Upper lobe of left lung (tissue), 6 donors: ENCODE measurements around the gene STAT3. TPM values are rescaled to one million over a fixed set of nuclear protein-coding genes. Genes with fewer than 3 reads are reported as not detected.
A peak's percentile ranks its signal among the peaks of the same experiment; 100 is the strongest.

ENCODE experiments used
- ATAC-seq, 2 donors: fragments of 200-7000 bp; cut with Tn5 transposase; one replicate each; pipeline ENCODE4 v1.9.1; 2022; ENCODE audit warnings: mild to moderate bottlenecking in 2 of 2, moderate library complexity in 2 of 2; ENCODE audit not compliant: low FRiP score in 2 of 2
- DNase-seq, 2 donors: peaks; one replicate each; pipeline ENCODE4 v3.0.0-alpha.2; 2019 to 2020
- H3K27ac ChIP-seq, 4 donors: fragments of 200-600 bp; sonication (generic); one replicate each; pipeline ENCODE4 v1.5.1; 2016 to 2019
- H3K27me3 ChIP-seq, 4 donors: fragments of 200-600 bp; sonication (generic); one replicate each; pipeline ENCODE4 v1.5.1; 2017 to 2019
- H3K36me3 ChIP-seq, 4 donors: fragments of 200-600 bp; sonication (generic); one replicate each; pipeline ENCODE4 v1.5.1; 2016 to 2019
- H3K4me1 ChIP-seq, 4 donors: fragments of 200-600 bp; sonication (generic); one replicate each; pipeline ENCODE4 v1.5.1; 2018 to 2019
- H3K4me3 ChIP-seq, 4 donors: fragments of 200-600 bp; sonication (generic); one replicate each; pipeline ENCODE4 v1.5.1; 2017 to 2019; ENCODE audit warnings: mild to moderate bottlenecking in 2 of 4, moderate library complexity in 1 of 4
- H3K9me3 ChIP-seq, 4 donors: fragments of 200-600 bp; sonication (generic); one replicate each; pipeline ENCODE4 v1.5.1; 2018 to 2019
- EP300 ChIP-seq, 4 donors: sonication (generic); formaldehyde crosslinking; IDR thresholded peaks; one replicate each; pipeline ENCODE4 v1.5.1; 2017; ENCODE audit warnings: antibody characterized with exemption in 4 of 4, control low read depth in 2 of 4
- POLR2A ChIP-seq, 4 donors: fragments of 450-650 bp; IDR thresholded peaks; one replicate each; pipeline ENCODE4 v1.5.1; 2016 to 2017; ENCODE audit warnings: antibody characterized with exemption in 4 of 4, mild to moderate bottlenecking in 2 of 4
- POLR2AphosphoS5 ChIP-seq, 2 donors: sonication (generic); formaldehyde crosslinking; IDR thresholded peaks; one replicate each; pipeline ENCODE4 v1.5.1; 2017; ENCODE audit warnings: antibody characterized with exemption in 2 of 2
- WGBS, 2 donors: methylation state at CpG; one replicate each; pipeline ENCODE4 v1.1.5; 2017 to 2018; 5-methylcytosine and 5-hydroxymethylcytosine counted together
- total RNA-seq, 6 donors: library from RNA; depleted of rRNA in 4 of 6; stranded (reverse); fragments of >200 nt in 4 of 6; gene quantifications; one replicate each; pipeline versions ENCODE4 v1.1.0 to v1.2.1, GENCODE V29; 2016 to 2021
- TF ChIP-seq, protein P1 (sequence below), 6 experiments: fragments of 450-650 bp in 4 of 6; fragments of 200-600 bp in 2 of 6; sonication (generic) in 2 of 6; IDR thresholded peaks; one replicate each; pipeline ENCODE4 v1.5.1; 2016 to 2019; ENCODE audit warnings: antibody characterized with exemption in 6 of 6
- donor health status: DM: no; HTN: no; CAD: no; lungs with moderate emphysema.
- donor health status: DM: no; HTN: yes; CAD: no; lungs with severe emphysema.

Gene STAT3
- total RNA-seq, 6 donors from 2014 or later, result 228 to 335 (median 264) TPM

DNA sequence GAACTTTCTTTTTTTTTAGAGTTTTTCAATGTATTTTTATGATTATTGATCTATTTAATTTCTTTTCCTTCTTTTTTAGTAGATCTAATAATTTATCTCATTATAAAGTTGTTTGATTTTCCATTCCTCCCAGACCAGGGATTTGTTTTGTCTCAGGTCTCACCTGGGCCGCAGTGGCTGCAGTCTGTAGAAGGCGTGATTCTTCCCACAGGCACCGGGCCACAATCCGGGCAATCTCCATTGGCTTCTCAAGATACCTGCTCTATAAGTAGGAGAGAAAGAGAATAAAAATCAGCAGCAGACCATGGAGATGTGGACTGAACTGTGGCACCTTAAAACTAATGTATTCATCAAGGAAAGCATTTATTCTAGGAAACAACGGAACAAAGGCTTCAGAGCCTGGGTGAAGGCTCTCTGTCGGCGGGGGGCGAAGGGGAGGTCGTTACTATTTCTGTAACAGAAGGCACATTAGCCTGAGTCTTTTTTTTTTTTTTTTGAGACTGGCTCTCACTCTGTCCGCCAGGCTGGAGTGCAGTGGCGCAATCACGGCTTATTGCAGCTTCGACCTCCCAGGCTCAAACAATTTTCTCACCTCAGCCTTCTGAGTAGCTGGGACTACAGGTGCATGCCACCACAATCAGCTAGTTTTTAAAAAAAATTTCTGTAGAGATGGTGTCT is 42.7 kb downstream of the STAT3 start:
- no peak for ATAC-seq
- peaks cover 11 to 71% (median 56%) of the 10 kb centered on the region in 4 donors for H3K36me3 ChIP-seq
- H3K27ac ChIP-seq, result no peak overlapping the region

DNA sequence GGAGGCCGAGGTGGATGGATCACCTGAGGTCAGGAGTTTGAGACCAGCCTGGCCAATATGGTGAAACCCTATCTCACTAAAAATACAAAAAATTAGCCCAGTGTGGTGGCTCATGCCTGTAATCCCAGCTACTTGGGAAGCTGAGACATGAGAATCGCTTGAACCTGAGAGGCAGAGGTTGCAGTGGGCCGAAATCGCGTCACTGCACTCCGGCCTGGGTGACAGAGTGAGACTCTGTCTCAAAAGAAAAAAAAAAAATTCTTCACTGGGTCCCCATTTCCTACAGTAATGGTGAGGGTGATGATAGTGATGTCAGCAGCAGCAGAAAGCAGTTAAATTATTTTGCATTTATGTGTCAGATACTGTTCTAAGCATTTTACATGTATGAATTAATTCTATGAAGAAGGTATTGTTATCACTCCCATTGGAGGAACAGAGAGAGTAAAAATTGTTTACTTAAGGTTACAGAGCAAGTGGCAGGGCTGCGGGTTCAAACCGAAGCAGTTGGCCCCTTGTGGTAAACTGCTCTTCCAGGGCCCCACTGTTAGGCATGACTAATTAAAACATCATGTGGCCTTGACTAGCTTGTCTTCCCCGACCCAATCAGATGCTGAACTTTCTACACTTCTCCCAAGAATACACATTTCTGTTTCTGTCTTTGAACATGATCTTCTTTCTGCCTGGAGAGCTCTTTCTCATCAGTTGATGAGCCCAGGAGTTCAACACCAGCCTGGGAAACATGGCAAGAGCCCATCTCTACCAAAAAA is 45.8 kb downstream of the STAT3 start:
- TF ChIP-seq, protein P1, sequence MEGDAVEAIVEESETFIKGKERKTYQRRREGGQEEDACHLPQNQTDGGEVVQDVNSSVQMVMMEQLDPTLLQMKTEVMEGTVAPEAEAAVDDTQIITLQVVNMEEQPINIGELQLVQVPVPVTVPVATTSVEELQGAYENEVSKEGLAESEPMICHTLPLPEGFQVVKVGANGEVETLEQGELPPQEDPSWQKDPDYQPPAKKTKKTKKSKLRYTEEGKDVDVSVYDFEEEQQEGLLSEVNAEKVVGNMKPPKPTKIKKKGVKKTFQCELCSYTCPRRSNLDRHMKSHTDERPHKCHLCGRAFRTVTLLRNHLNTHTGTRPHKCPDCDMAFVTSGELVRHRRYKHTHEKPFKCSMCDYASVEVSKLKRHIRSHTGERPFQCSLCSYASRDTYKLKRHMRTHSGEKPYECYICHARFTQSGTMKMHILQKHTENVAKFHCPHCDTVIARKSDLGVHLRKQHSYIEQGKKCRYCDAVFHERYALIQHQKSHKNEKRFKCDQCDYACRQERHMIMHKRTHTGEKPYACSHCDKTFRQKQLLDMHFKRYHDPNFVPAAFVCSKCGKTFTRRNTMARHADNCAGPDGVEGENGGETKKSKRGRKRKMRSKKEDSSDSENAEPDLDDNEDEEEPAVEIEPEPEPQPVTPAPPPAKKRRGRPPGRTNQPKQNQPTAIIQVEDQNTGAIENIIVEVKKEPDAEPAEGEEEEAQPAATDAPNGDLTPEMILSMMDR (IDR thresholded peaks at IDR 0.05), result no peak
- TF ChIP-seq EP300 (IDR thresholded peaks at IDR 0.05) (no peak), POLR2AphosphoS5 (IDR thresholded peaks at IDR 0.05) (no peak), POLR2A (IDR thresholded peaks at IDR 0.05) (no peak)
- Histone ChIP-seq H3K27ac (peak overlapping the region in 1 of 4 donors; percentile 32), H3K4me3 (no peak overlapping the region), H3K9me3 (no peaks in the 10 kb centered on the region), H3K36me3 (peaks cover 22 to 88% (median 72%) of the 10 kb centered on the region in 4 donors), H3K27me3 (no peaks in the 10 kb centered on the region), H3K4me1 (peaks cover 18 to 22% (median 18%) of the 10 kb centered on the region in 4 donors)
- no peak for ATAC-seq
- 79 to 84% methylated on average over 9 of the region's 9 CpGs for WGBS, 2 donors
- DNase-seq, result no peak

More for the DNA sequence above, 42.7 kb downstream of the STAT3 start:
- TF ChIP-seq, protein P1 (IDR thresholded peaks at IDR 0.05), result no peak
- TF ChIP-seq EP300 (IDR thresholded peaks at IDR 0.05), result no peak
- no peak for TF ChIP-seq POLR2AphosphoS5 (IDR thresholded peaks at IDR 0.05)
- no peak for TF ChIP-seq POLR2A (IDR thresholded peaks at IDR 0.05)
- WGBS, 2 donors, result 81 to 82% methylated on average over 13 of the region's 13 CpGs
- DNase-seq, result peak in 1 of 2 donors; percentile 54
- H3K9me3 ChIP-seq, result no peaks in the 10 kb centered on the region
- no peak overlapping the region for H3K4me3 ChIP-seq
- H3K4me1 ChIP-seq, result peaks cover 31 to 48% (median 46%) of the 10 kb centered on the region in 4 donors
- no peaks in the 10 kb centered on the region for H3K27me3 ChIP-seq

DNA sequence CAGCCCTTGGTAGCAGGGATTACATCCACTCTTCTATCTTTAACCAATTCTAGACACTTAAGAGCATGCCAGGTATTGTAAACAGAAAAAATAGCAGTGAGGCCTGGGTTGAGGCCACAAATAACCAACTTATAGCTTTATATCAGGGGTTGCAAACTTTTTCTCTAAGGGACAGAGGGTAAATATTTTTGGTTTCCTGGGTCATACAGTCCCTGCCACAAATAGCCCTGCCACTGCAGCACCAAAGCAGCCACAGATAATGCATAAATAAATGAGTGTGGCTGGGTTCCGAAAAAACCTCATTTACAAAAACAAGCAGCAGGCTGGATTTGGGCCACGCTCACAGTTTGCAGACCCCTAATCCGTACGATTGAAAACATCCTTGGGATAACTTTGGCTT is 46.7 kb downstream of the STAT3 start:
- DNase-seq (no peak), ATAC-seq (no peak)
- H3K4me3 ChIP-seq, result no peak overlapping the region
- 84 to 94% methylated on average over 4 of the region's 4 CpGs for whole genome bisulfite sequencing, 2 donors
- peaks cover 29 to 93% (median 79%) of the 10 kb centered on the region in 4 donors for H3K36me3 ChIP-seq
- peaks cover 10 to 13% (median 11%) of the 10 kb centered on the region in 4 donors for H3K4me1 ChIP-seq
- H3K9me3 ChIP-seq, result no peaks in the 10 kb centered on the region
- peak overlapping the region in 2 of 4 donors; percentile 32 to 44 for H3K27ac ChIP-seq
- TF ChIP-seq POLR2A (IDR thresholded peaks at IDR 0.05) (no peak), EP300 (IDR thresholded peaks at IDR 0.05) (no peak), POLR2AphosphoS5 (IDR thresholded peaks at IDR 0.05) (no peak)
- TF ChIP-seq, protein P1 (IDR thresholded peaks at IDR 0.05), result no peak
- no peaks in the 10 kb centered on the region for H3K27me3 ChIP-seq

DNA sequence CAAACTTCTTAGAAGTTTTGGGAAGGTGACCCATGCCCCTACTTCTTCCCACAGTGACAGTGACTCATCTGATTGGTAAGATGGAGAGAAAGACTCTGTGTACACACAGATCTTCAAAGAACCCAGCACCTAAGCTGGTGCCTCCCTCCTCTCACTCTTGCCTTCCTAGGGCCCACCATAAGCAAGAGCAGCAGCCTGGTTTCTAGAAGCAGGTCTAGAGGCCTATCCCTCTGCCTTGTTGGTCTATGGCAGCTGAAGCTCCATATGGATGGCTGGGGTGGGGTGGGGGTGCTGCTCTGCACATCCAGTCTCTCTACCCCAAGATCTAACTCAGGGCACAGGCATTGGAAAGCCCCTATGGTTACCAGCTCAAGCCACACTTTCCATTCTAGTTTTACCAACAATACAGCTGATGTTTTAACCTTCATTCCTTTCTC is 47.5 kb downstream of the STAT3 start:
- Histone ChIP-seq H3K27ac (peak overlapping the region in 2 of 4 donors; percentile 27 to 44), H3K27me3 (no peaks in the 10 kb centered on the region), H3K9me3 (no peaks in the 10 kb centered on the region), H3K4me1 (peaks cover 3 to 12% (median 5%) of the 10 kb centered on the region in 4 donors), H3K36me3 (peaks cover 34 to 93% (median 79%) of the 10 kb centered on the region in 4 donors), H3K4me3 (no peak overlapping the region)
- ATAC-seq (peak in 1 of 2 donors; percentile 30), DNase-seq (no peak)
- TF ChIP-seq POLR2AphosphoS5 (IDR thresholded peaks at IDR 0.05) (no peak), POLR2A (IDR thresholded peaks at IDR 0.05) (no peak), EP300 (IDR thresholded peaks at IDR 0.05) (no peak)
- TF ChIP-seq, protein P1 (IDR thresholded peaks at IDR 0.05), result no peak
